H9 (cell line): ENCODE results near the gene CLN3. TPM values are rescaled to one million over a fixed set of nuclear protein-coding genes. Genes with fewer than 3 reads are reported as not detected.

Experiments used
- DNase-seq: peaks from one replicate; pipeline ENCODE4 v3.0.0-alpha.2; 2017
- H2AFZ ChIP-seq: one replicate; pipeline ENCODE4 v1.6.1; 2013; ENCODE audit warnings: mild to moderate bottlenecking, low read length, control low read depth, moderate library complexity
- H2AK5ac ChIP-seq: 2 replicates; pipeline ENCODE4 v1.6.1; 2013; ENCODE audit warnings: low read length, control low read depth, mixed read lengths; ENCODE audit not compliant: insufficient read length
- H2BK120ac ChIP-seq: one replicate; pipeline ENCODE4 v1.6.1; 2013; ENCODE audit warnings: low read depth, mild to moderate bottlenecking, low read length, control low read depth, inconsistent platforms; ENCODE audit not compliant: poor library complexity, severe bottlenecking
- H2BK12ac ChIP-seq: 2 replicates; pipeline ENCODE4 v1.6.1; 2013; ENCODE audit warnings: low read length, control low read depth, mixed read lengths, low read depth; ENCODE audit not compliant: insufficient read length
- H2BK15ac ChIP-seq: 2 replicates; pipeline ENCODE4 v1.6.1; 2013; ENCODE audit warnings: low read depth, low read length, control low read depth
- H2BK20ac ChIP-seq: one replicate; pipeline ENCODE4 v1.6.1; 2013; ENCODE audit warnings: low read depth, mild to moderate bottlenecking, low read length, control low read depth, inconsistent platforms; ENCODE audit not compliant: poor library complexity, severe bottlenecking
- H2BK5ac ChIP-seq: 2 replicates; pipeline ENCODE4 v1.6.1; 2013; ENCODE audit warnings: low read length, control low read depth, mixed read lengths; ENCODE audit not compliant: insufficient read length
- H3K14ac ChIP-seq: 2 replicates; pipeline ENCODE4 v1.6.1; 2013; ENCODE audit warnings: low read length, control low read depth; ENCODE audit not compliant: insufficient read depth
- H3K18ac ChIP-seq: 2 replicates; pipeline ENCODE4 v1.6.1; 2013; ENCODE audit warnings: low read depth, mild to moderate bottlenecking, mixed read lengths, low read length, control low read depth; ENCODE audit not compliant: insufficient read length
- H3K23ac ChIP-seq: 2 replicates; pipeline ENCODE4 v1.6.1; 2013; ENCODE audit warnings: low read length, control low read depth, mixed read lengths, low read depth; ENCODE audit not compliant: insufficient read length
- H3K23me2 ChIP-seq: 2 replicates; pipeline ENCODE4 v1.6.1; 2013; ENCODE audit warnings: low read depth, mild to moderate bottlenecking, mixed read lengths, low read length, control low read depth; ENCODE audit not compliant: insufficient read length, poor library complexity, severe bottlenecking
- H3K27ac ChIP-seq: 2 replicates; pipeline ENCODE4 v1.5.1; 2013; ENCODE audit warnings: low read length, control low read depth, mixed read lengths, low read depth; ENCODE audit not compliant: insufficient read length
- H3K27me3 ChIP-seq: 2 replicates; pipeline ENCODE4 v1.6.1; 2013; ENCODE audit warnings: low read length, control low read depth, inconsistent platforms; ENCODE audit not compliant: insufficient read depth
- H3K4ac ChIP-seq: 2 replicates; pipeline ENCODE4 v1.6.1; 2013; ENCODE audit warnings: low read depth, mild to moderate bottlenecking, control low read depth, inconsistent platforms, low read length, moderate library complexity
- H3K4me1 ChIP-seq: 2 replicates; pipeline ENCODE4 v1.6.1; 2013; ENCODE audit warnings: low read length, control low read depth, inconsistent platforms; ENCODE audit not compliant: insufficient read depth
- H3K4me2 ChIP-seq: 2 replicates; pipeline ENCODE4 v1.6.1; 2013; ENCODE audit warnings: low read length, control low read depth, mixed read lengths; ENCODE audit not compliant: insufficient read length, insufficient read depth
- H3K56ac ChIP-seq: 2 replicates; pipeline ENCODE4 v1.6.1; 2013; ENCODE audit warnings: low read depth, mild to moderate bottlenecking, mixed read lengths, low read length, control low read depth; ENCODE audit not compliant: insufficient read length
- H3K79me1 ChIP-seq: 2 replicates; pipeline ENCODE4 v1.6.1; 2013; ENCODE audit warnings: low read depth, mild to moderate bottlenecking, moderate library complexity, low read length, control low read depth, inconsistent platforms; ENCODE audit not compliant: insufficient read depth, poor library complexity, severe bottlenecking
- H3K79me2 ChIP-seq: 2 replicates; pipeline ENCODE4 v1.6.1; 2013; ENCODE audit warnings: low read length, control low read depth, inconsistent platforms; ENCODE audit not compliant: insufficient read depth
- H3K9ac ChIP-seq: 2 replicates; pipeline ENCODE4 v1.6.1; 2013; ENCODE audit warnings: low read length, control low read depth, mixed read lengths; ENCODE audit not compliant: insufficient read length; ENCODE audit errors: extremely low read depth
- H3K9me3 ChIP-seq: one replicate; pipeline ENCODE4 v1.6.1; 2013; ENCODE audit warnings: low read depth, low read length, inconsistent platforms; ENCODE audit not compliant: control insufficient read depth
- H3T11ph ChIP-seq: one replicate; pipeline ENCODE4 v1.6.1; 2013; ENCODE audit warnings: mild to moderate bottlenecking, low read length, control low read depth, inconsistent platforms
- H4K20me1 ChIP-seq: one replicate; pipeline ENCODE4 v1.6.1; 2013; ENCODE audit not compliant: control insufficient read depth, insufficient read length, insufficient read depth
- H4K5ac ChIP-seq: 2 replicates; pipeline ENCODE4 v1.6.1; 2013; ENCODE audit warnings: low read depth, mild to moderate bottlenecking, mixed read lengths, low read length, control low read depth; ENCODE audit not compliant: insufficient read length
- H4K8ac ChIP-seq: replicated peaks from 2 replicates; pipeline ENCODE4 v1.6.1; 2013; ENCODE audit warnings: low read length, control low read depth, mixed read lengths, low read depth; ENCODE audit not compliant: insufficient read length
- H4K91ac ChIP-seq: 2 replicates; pipeline ENCODE4 v1.6.1; 2013; ENCODE audit warnings: low read depth, mild to moderate bottlenecking, moderate library complexity, mixed read lengths, low read length, control low read depth; ENCODE audit not compliant: insufficient read length
- H3K27ac Mint-ChIP-seq, 3 experiments: 2 replicates in 2 of 3; 3 replicates in 1 of 3; pipeline ENCODE4 v1.8.0; 2020 to 2021; ENCODE audit warnings: mixed read lengths in 3 of 3, mild to moderate bottlenecking in 1 of 3, moderate library complexity in 1 of 3
- H3K27me3 Mint-ChIP-seq: 2 replicates; pipeline ENCODE4 v1.8.0; 2021; ENCODE audit warnings: low read depth, mild to moderate bottlenecking, moderate library complexity, mixed read lengths
- H3K36me3 Mint-ChIP-seq, 3 experiments: 2 replicates in 2 of 3; 3 replicates in 1 of 3; pipeline ENCODE4 v1.8.0; 2020 to 2021; ENCODE audit warnings: low read depth in 3 of 3, mixed read lengths in 3 of 3; ENCODE audit not compliant: insufficient read depth in 1 of 3
- H3K4me1 Mint-ChIP-seq, 2 experiments: 2 replicates each; pipeline ENCODE4 v1.8.0; 2020; ENCODE audit warnings: mixed read lengths in 2 of 2
- H3K4me3 Mint-ChIP-seq, 2 experiments: 2 replicates in 1 of 2; 3 replicates in 1 of 2; pipeline ENCODE4 v1.8.0; 2020 to 2021; ENCODE audit warnings: mild to moderate bottlenecking in 2 of 2, mixed read lengths in 2 of 2, moderate library complexity in 1 of 2
- H3K9me3 Mint-ChIP-seq, 2 experiments: 2 replicates in 1 of 2; 3 replicates in 1 of 2; pipeline ENCODE4 v1.8.0; 2020; ENCODE audit warnings: mild to moderate bottlenecking in 2 of 2, mixed read lengths in 2 of 2, moderate library complexity in 1 of 2
- WGBS: extraction: QIAGEN DNeasy Blood & Tissue Kit; methylation state at CpG from one replicate; pipeline ENCODE4 v1.1.7; 2013; ENCODE audit warnings: missing lambda C conversion rate, low lambda C conversion rate, mixed read lengths; ENCODE audit not compliant: insufficient read length; ENCODE audit errors: extremely low coverage; 5-methylcytosine and 5-hydroxymethylcytosine counted together
- total RNA-seq: library from RNA; stranded (reverse); gene quantifications from 2 replicates; pipeline ENCODE4 v1.2.1, GENCODE V29; 2021
- TF ChIP-seq, protein P1 (sequence below): fragments of 200-600 bp; sonication (generic); conservative IDR thresholded peaks from 3 replicates; pipeline ENCODE4 v1.8.0; 2021; ENCODE audit warnings: antibody characterized with exemption, mild to moderate bottlenecking

Gene CLN3
- total RNA-seq, 1 experiment from 2014 or later: 21.4 TPM

DNA sequence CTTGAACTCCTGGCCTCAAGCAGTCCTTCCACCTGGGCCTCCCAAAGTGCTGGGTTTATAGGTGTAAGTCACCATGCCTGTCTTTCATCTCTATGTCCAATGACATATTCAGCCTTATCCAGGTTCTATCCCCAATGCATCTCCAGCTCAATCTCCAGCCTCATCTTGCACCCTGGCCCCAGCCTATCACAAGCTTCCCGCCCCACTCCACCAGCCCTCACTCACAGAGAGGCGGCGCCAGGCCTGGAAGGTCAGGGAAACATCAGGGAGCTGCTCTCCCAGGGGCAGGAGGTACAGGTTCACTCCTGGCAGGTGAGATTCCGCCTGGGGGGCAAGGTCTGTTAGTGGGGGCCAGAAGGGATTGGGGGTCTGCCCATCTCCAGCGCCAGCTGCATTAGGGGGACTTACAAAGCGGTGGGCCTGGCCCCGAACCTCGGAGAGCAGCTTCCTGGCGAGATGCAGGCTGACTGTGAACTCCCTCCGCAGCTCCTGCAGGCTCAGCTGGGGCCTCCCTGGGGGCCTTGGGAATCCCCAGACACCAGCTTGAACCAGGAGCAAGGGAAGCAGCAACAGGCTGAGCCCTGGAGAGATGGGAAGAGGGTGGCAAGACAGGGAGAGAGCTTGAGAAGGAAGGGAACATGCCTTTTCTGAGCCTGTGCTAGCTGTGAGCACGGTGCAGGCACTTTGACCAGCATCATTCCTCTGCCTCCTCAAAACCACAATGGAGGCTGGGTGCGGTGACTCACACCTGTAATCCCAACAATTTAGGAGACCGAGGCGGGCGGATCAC, 11.8 kb upstream of the CLN3 start:
- H3K79me1 ChIP-seq: no peaks in the 10 kb centered on the region
- Mint-ChIP-seq H3K4me1 (0 out of 4 replicates have a peak, but pooled peaks cover 0 to 5% of the 10 kb centered on the region in 2 experiments), H3K4me3 (no peak overlapping the region), H3K36me3 (no peaks in the 10 kb centered on the region), H3K27ac (peak overlapping the region in 1 of 3 experiments; percentile 83; a peak in 1 of 7 replicates), H3K9me3 (no peaks in the 10 kb centered on the region), H3K27me3 (peaks cover 14% of the 10 kb centered on the region)
- no peak overlapping the region for H3K18ac ChIP-seq
- no peak overlapping the region for H3K14ac ChIP-seq
- H4K20me1 ChIP-seq: no peaks in the 10 kb centered on the region
- H3K23me2 ChIP-seq: no peaks in the 10 kb centered on the region
- H3K27me3 ChIP-seq: no peaks in the 10 kb centered on the region
- DNase-seq: no peak
- no peak overlapping the region for H3T11ph ChIP-seq
- H2BK120ac ChIP-seq: no peak overlapping the region
- no peak overlapping the region for H2BK20ac ChIP-seq
- H4K8ac ChIP-seq: no peak overlapping the region
- no peak overlapping the region for H3K4me2 ChIP-seq
- H2BK5ac ChIP-seq: no peak overlapping the region
- H3K9ac ChIP-seq: no peak overlapping the region
- H4K91ac ChIP-seq: no peak overlapping the region
- WGBS: no CpG with 5 or more reads among the region's 15 CpGs
- TF ChIP-seq, protein P1, sequence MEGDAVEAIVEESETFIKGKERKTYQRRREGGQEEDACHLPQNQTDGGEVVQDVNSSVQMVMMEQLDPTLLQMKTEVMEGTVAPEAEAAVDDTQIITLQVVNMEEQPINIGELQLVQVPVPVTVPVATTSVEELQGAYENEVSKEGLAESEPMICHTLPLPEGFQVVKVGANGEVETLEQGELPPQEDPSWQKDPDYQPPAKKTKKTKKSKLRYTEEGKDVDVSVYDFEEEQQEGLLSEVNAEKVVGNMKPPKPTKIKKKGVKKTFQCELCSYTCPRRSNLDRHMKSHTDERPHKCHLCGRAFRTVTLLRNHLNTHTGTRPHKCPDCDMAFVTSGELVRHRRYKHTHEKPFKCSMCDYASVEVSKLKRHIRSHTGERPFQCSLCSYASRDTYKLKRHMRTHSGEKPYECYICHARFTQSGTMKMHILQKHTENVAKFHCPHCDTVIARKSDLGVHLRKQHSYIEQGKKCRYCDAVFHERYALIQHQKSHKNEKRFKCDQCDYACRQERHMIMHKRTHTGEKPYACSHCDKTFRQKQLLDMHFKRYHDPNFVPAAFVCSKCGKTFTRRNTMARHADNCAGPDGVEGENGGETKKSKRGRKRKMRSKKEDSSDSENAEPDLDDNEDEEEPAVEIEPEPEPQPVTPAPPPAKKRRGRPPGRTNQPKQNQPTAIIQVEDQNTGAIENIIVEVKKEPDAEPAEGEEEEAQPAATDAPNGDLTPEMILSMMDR: no peak
- no peak overlapping the region for H2AFZ ChIP-seq
- no peaks in the 10 kb centered on the region for H3K9me3 ChIP-seq
- H4K5ac ChIP-seq: no peak overlapping the region
- no peak overlapping the region for H3K27ac ChIP-seq
- no peak overlapping the region for H2BK15ac ChIP-seq
- no peak overlapping the region for H2BK12ac ChIP-seq
- H3K79me2 ChIP-seq: no peaks in the 10 kb centered on the region
- H2AK5ac ChIP-seq: no peak overlapping the region
- H3K4ac ChIP-seq: no peak overlapping the region
- no peak overlapping the region for H3K23ac ChIP-seq
- H3K56ac ChIP-seq: no peak overlapping the region
- H3K4me1 ChIP-seq: no peaks in the 10 kb centered on the region
